ENCODE results near the gene TECTA. TPM values are rescaled to one million over a fixed set of nuclear protein-coding genes. Genes with fewer than 3 reads are reported as not detected.

Gene TECTA
- total RNA-seq, 4 donors from 2014 or later, result 0.38 TPM; not detected in 3

DNA sequence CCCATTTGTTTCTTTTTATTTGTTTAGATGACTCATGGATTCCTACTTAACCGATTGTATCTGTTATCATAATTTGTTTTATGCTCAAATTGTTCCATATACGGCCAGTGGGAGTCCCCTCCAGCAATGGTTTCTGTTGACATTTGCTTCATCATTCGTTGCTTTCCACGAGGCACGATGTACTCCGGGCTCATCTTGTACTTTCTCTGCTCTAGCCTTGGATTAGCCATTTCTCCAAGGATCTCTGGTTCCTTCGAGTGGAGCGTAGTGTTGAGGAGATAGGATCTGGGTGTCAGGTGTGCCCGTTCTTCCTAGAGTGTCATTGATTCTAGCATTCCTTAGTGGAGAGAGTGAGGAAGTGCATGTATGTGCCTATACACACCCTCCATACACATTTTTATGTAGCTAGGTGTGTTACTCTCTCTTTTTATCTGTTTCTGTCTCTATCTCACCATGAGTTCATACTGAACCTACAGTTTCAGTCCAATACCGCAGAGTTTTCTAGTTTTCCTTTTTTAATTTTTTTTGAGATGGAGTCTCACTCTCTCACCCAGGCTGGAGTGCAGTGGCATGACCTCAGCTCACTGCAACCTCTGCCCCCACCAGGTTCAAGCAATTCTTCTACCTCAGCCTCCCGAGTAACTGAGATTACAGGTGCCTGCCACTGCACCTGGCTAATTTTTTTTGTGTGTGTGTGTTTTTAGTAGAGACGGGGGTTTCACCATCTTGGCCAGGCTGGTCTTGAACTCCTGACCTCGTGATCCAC is 31.4 kb downstream of the TECTA start:
- DNase-seq, result no peak
- 65 to 71% methylated on average over 13 of the region's 13 CpGs for WGBS, 2 donors
- H3K9me3 ChIP-seq, result no peaks in the 10 kb centered on the region
- TF ChIP-seq POLR2A (IDR thresholded peaks at IDR 0.05), result no peak
- no peak for TF ChIP-seq CTCF (IDR thresholded peaks at IDR 0.05)
- no peak overlapping the region for H3K27ac ChIP-seq
- no peaks in the 10 kb centered on the region for H3K4me1 ChIP-seq
- H3K36me3 ChIP-seq, result no peaks in the 10 kb centered on the region
- no peaks in the 10 kb centered on the region for H3K27me3 ChIP-seq
- H3K4me3 ChIP-seq, result no peak overlapping the region
- intact Hi-C loops (cut with DNase I), result no loop called here

DNA sequence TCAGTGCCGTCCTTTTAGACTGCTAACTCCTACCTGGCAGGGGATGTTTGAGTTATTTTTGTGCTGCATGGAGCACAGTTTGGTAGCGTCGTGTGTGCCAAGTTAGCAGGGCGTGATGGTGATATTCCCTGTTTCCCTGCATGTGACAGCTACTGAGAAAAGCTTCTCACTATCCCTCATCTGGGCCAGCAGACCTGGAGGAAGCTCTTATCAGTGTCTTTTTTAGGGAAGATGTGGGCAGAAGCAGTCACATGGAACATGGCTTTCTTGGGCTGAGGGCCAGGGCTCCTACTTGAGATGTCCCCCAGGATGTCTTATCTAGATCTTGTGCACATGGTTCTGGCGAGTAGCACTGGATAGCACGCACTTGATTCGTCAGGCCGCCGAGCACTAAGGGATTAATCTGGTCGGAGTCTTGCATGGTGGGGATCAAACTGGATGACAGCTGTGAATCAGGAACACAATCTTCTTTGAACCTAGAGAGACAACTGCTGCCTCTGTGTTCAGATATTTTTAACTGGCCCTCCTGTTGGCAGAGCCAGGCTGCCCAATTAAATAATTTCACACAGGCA is 33.8 kb downstream of the TECTA start:
- Histone ChIP-seq H3K27ac (no peak overlapping the region), H3K27me3 (no peaks in the 10 kb centered on the region), H3K36me3 (no peaks in the 10 kb centered on the region), H3K4me1 (no peaks in the 10 kb centered on the region), H3K9me3 (no peaks in the 10 kb centered on the region), H3K4me3 (no peak overlapping the region)
- intact Hi-C loops (cut with DNase I), result no loop called here
- TF ChIP-seq POLR2A (IDR thresholded peaks at IDR 0.05), result no peak
- no peak for TF ChIP-seq CTCF (IDR thresholded peaks at IDR 0.05)
- DNase-seq, result no peak
- WGBS, 2 donors, result 78 to 86% methylated on average over 6 to 7 of the region's 10 CpGs

DNA sequence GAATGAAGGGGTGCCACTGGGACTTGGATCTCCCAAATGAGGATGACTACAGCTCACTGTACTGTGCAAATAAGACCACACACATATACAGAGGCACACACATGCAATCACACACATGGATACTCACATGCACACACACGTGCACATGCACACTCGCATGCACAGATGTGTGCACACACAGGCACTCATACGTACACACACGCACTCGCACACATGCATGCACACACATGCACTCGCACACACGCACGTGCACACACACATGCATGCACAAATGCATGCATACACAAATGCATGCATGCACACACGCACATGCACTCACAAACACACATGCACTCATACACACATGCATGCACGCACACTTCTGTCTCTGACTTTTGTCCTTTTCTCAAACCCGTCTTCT is 36.0 kb downstream of the TECTA start:
- TF ChIP-seq CTCF (IDR thresholded peaks at IDR 0.05), result no peak
- TF ChIP-seq POLR2A (IDR thresholded peaks at IDR 0.05), result no peak
- 90 to 93% methylated on average over 11 of the region's 11 CpGs for WGBS, 2 donors
- intact Hi-C loops (cut with DNase I), result no loop called here
- no peak overlapping the region for H3K27ac ChIP-seq
- H3K4me1 ChIP-seq, result no peaks in the 10 kb centered on the region
- no peaks in the 10 kb centered on the region for H3K9me3 ChIP-seq
- no peak overlapping the region for H3K4me3 ChIP-seq
- H3K27me3 ChIP-seq, result peaks cover 0 to 1% (median 0%) of the 10 kb centered on the region in 4 donors
- H3K36me3 ChIP-seq, result no peaks in the 10 kb centered on the region
- no peak for DNase-seq

DNA sequence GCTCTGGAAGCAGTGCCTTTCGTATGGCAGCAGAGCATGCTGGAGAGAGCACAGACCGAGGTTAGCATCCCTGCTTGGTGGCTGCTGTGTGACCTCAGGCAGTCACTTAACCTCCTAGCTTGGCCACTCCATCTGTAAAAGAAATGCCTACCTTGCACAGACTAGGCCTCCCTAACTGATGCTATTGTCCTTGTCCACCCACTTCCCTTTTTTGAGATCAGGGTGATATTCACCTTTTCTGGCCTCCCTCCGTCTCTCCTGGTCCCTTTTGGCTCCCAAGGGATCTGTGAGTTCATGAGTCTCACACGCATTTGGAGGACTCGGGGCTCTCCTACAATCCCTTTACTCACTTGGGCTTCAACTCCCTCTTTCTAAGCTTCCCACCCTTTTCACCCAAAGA is 37.2 kb downstream of the TECTA start:
- WGBS, 2 donors, result 76 to 93% methylated on average over 2 to 5 of the region's 5 CpGs
- DNase-seq, result no peak
- TF ChIP-seq POLR2A (IDR thresholded peaks at IDR 0.05) (no peak), CTCF (IDR thresholded peaks at IDR 0.05) (no peak)

DNA sequence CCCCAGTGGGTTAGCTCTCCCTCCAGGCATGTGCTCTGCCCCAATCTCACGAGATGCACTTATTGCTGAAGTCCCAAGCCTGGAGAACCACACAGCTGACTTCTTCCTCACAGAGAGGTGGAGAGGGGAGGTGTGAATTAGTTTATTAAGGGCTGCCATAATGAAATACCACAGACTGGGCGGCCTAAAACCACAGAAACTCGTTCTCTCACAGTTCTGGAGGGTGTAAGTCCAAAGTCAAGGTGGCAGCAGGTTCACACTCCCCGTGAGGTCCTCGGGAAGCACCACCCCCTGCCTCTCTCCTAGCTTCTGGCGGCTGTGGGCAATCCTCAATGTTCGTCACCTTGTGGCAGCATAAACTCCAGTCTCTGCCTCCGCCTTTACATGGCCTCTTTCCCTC is 39.3 kb downstream of the TECTA start:
- WGBS, 2 donors, result 54 to 66% methylated on average over 7 of the region's 8 CpGs

More for the DNA sequence above, 37.2 kb downstream of the TECTA start:
- Histone ChIP-seq H3K4me3 (no peak overlapping the region), H3K4me1 (no peaks in the 10 kb centered on the region), H3K9me3 (no peaks in the 10 kb centered on the region), H3K27ac (no peak overlapping the region), H3K36me3 (no peaks in the 10 kb centered on the region), H3K27me3 (peaks cover 0 to 9% (median 0%) of the 10 kb centered on the region in 4 donors)
- intact Hi-C loops (cut with DNase I), result no loop called here

More for the DNA sequence above, 39.3 kb downstream of the TECTA start:
- Histone ChIP-seq H3K36me3 (no peaks in the 10 kb centered on the region), H3K4me3 (no peak overlapping the region), H3K27me3 (peaks cover 0 to 21% (median 0%) of the 10 kb centered on the region in 4 donors), H3K27ac (no peak overlapping the region), H3K9me3 (no peaks in the 10 kb centered on the region), H3K4me1 (no peaks in the 10 kb centered on the region)
- no peak for TF ChIP-seq POLR2A (IDR thresholded peaks at IDR 0.05)
- TF ChIP-seq CTCF (IDR thresholded peaks at IDR 0.05), result no peak
- intact Hi-C loops (cut with DNase I), result no loop called here
- no peak for DNase-seq
